Body of pancreas (tissue), 4 donors: Measurements from ENCODE around the gene GPR156. TPM values are rescaled to one million over a fixed set of nuclear protein-coding genes. Genes with fewer than 3 reads are reported as not detected.

Experiments used
- ATAC-seq: fragments of 150-250 bp; one replicate; pipeline ENCODE4 v1.9.1; 2016
- DNase-seq, 4 donors: peaks; one replicate each; pipeline ENCODE4 v3.0.0-alpha.2; 2019
- H3K27ac ChIP-seq, 4 donors: fragments of 200-600 bp; sonication (generic); 1 replicate in 3 of 4; 2 replicates in 1 of 4; pipeline versions ENCODE4 v1.5.1 to v1.6.1; 2016 to 2019; ENCODE audit warnings: mild to moderate bottlenecking in 1 of 4, mixed read lengths in 1 of 4, moderate library complexity in 1 of 4
- H3K27me3 ChIP-seq, 2 donors: fragments of 200-600 bp; sonication (generic); one replicate each; pipeline ENCODE4 v1.6.0; 2016; ENCODE audit warnings: mild to moderate bottlenecking in 1 of 2
- H3K36me3 ChIP-seq, 2 donors: fragments of 200-600 bp; sonication (generic); replicated peaks in 1 of 2; 2 replicates each; pipeline ENCODE4 v1.5.1; 2016; ENCODE audit warnings: low read depth in 2 of 2; ENCODE audit not compliant: insufficient read depth in 1 of 2
- H3K4me1 ChIP-seq: fragments of 200-600 bp; sonication (generic); one replicate; pipeline ENCODE4 v1.6.0; 2016
- H3K4me3 ChIP-seq, 2 donors: fragments of 200-600 bp; sonication (generic); 1 replicate in 1 of 2; 2 replicates in 1 of 2; pipeline ENCODE4 v1.5.1; 2016 to 2019
- H3K9me3 ChIP-seq, 3 donors: fragments of 200-600 bp; sonication (generic); 1 replicate in 2 of 3; 2 replicates in 1 of 3; pipeline ENCODE4 v1.5.1; 2016
- POLR2A ChIP-seq, 3 donors: fragments of 450-650 bp; IDR thresholded peaks; one replicate each; pipeline ENCODE4 v1.6.1; 2016; ENCODE audit warnings: antibody characterized with exemption in 3 of 3, mild to moderate bottlenecking in 2 of 3
- WGBS, 2 donors: methylation state at CpG; one replicate each; pipeline ENCODE4 v1.1.5; 2017; 5-methylcytosine and 5-hydroxymethylcytosine counted together
- intact Hi-C: fragments of 100-400 bp; cut with DNase I; formaldehyde crosslinking; loops from one replicate; pipeline ENCODE4 v1.15.1; 2023
- small RNA-seq: library from RNA; depleted of rRNA; stranded (forward); fragments of <200 nt; gene quantifications from one replicate; pipeline ENCODE3, GENCODE V24; 2016
- total RNA-seq, 2 donors: library from RNA; depleted of rRNA; stranded (reverse); fragments of >200 nt; gene quantifications; one replicate each; pipeline ENCODE4 v1.1.0, GENCODE V29; 2016
- TF ChIP-seq, protein P1 (sequence below), 7 experiments: fragments of 450-650 bp in 4 of 7; fragments of 200-600 bp in 3 of 7; sonication (generic) in 3 of 7; IDR thresholded peaks; one replicate each; pipeline ENCODE4 v1.5.1; 2016 to 2019; ENCODE audit warnings: antibody characterized with exemption in 7 of 7

GPR156 gene
- total RNA-seq, 2 donors from 2014 or later = not detected

DNA sequence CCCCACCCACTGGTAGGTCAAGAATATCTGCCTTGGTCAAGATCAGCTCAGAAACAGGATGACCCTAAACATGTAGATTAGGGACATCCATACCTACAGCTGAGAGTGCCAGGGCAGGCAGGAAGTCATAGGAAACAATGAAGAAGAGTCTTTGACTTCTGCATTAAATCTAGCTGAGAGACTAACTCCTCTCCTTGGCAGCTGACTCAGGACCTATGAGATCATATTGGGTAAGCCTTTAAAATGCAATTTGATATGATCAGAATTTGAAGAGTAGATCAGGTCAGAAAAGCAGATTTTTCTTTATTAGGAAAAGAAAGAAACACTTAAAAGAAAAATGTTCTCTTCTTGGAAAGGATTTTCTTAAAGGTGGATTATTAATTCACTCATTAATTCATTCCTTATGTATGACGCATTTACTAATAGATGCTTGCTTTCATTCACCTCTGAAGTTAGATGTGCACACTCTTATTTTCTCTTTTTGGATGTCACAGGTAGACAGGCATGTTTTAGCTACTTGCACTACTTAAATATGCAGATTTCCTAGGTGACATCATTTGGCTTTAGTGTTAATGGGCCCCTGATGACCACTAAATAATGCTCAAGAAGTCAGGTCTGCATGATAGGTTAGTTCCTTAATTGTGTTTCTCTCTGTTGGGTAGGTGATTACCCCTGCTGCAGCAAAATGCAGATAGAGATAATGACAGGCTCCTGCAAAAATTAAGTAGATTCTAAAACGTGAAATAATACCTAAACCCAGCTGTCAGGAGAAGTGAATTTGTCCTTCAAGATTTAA lies 155.1 kb downstream of the GPR156 start:
- Histone ChIP-seq H3K9me3 (no peaks in the 10 kb centered on the region), H3K36me3 (no peaks in the 10 kb centered on the region), H3K27me3 (no peaks in the 10 kb centered on the region), H3K4me3 (no peak overlapping the region), H3K27ac (no peak overlapping the region), H3K4me1 (no peaks in the 10 kb centered on the region)
- DNase-seq = no peak
- 74 to 88% methylated on average over 2 of the region's 2 CpGs for WGBS, 2 donors
- intact Hi-C loops = no loop called here
- no peak for ATAC-seq
- TF ChIP-seq, protein P1, sequence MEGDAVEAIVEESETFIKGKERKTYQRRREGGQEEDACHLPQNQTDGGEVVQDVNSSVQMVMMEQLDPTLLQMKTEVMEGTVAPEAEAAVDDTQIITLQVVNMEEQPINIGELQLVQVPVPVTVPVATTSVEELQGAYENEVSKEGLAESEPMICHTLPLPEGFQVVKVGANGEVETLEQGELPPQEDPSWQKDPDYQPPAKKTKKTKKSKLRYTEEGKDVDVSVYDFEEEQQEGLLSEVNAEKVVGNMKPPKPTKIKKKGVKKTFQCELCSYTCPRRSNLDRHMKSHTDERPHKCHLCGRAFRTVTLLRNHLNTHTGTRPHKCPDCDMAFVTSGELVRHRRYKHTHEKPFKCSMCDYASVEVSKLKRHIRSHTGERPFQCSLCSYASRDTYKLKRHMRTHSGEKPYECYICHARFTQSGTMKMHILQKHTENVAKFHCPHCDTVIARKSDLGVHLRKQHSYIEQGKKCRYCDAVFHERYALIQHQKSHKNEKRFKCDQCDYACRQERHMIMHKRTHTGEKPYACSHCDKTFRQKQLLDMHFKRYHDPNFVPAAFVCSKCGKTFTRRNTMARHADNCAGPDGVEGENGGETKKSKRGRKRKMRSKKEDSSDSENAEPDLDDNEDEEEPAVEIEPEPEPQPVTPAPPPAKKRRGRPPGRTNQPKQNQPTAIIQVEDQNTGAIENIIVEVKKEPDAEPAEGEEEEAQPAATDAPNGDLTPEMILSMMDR (IDR thresholded peaks at IDR 0.05) = no peak
- TF ChIP-seq POLR2A (IDR thresholded peaks at IDR 0.05) = no peak

DNA sequence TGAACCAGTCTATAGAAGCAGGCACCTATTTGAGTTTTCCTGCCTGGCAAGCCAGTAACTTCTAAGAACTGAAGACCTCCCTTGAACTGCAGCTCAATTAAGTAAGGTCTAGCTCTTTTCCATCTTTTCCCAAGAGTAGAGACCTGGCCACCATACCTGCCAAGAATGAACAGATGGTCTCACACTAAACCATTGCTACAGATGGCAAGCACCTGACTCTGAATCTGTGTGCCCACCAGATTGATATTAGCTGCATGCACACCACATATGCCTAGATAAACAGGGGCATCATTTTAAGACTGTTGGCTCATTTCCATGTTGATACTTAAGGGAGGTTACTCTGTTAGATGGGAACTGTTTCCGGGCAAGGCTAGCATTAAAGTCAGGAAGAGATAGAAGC lies 156.0 kb downstream of the GPR156 start:
- H3K27ac ChIP-seq = no peak overlapping the region
- no peak for DNase-seq
- WGBS, 2 donors = 91 to 100% methylated on average over 1 of the region's 1 CpG
- H3K27me3 ChIP-seq = no peaks in the 10 kb centered on the region
- H3K9me3 ChIP-seq = no peaks in the 10 kb centered on the region
- ATAC-seq = no peak
- no peaks in the 10 kb centered on the region for H3K4me1 ChIP-seq
- H3K36me3 ChIP-seq = no peaks in the 10 kb centered on the region
- H3K4me3 ChIP-seq = no peak overlapping the region
- intact Hi-C loops = no loop called here
- TF ChIP-seq, protein P1 (IDR thresholded peaks at IDR 0.05) = no peak
- no peak for TF ChIP-seq POLR2A (IDR thresholded peaks at IDR 0.05)

DNA sequence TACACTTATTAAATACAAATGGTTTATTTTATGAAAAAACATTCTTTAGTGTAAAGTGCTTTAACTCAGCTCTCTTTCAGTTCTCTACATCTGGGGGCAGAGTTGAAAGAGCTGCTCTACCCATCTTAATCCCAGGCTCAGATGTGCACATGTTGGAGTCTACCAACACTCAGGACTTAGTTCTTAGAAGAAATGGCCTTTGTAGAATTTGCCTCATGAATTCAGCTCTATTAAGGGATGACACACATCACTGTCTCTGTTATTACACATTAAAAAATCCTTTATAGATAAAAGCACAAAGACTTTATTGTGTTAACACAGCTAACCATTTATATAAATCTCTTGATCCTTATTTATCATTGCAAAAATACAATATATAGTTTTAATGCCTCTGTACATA lies 159.0 kb downstream of the GPR156 start:
- no peaks in the 10 kb centered on the region for H3K27me3 ChIP-seq
- intact Hi-C loops = no loop called here
- DNase-seq (no peak), ATAC-seq (no peak)
- no peak overlapping the region for H3K4me3 ChIP-seq
- H3K9me3 ChIP-seq = no peaks in the 10 kb centered on the region
- H3K27ac ChIP-seq = no peak overlapping the region
- no peaks in the 10 kb centered on the region for H3K36me3 ChIP-seq
- no peak for TF ChIP-seq POLR2A (IDR thresholded peaks at IDR 0.05)
- TF ChIP-seq, protein P1 (IDR thresholded peaks at IDR 0.05) = no peak
- H3K4me1 ChIP-seq = no peaks in the 10 kb centered on the region

DNA sequence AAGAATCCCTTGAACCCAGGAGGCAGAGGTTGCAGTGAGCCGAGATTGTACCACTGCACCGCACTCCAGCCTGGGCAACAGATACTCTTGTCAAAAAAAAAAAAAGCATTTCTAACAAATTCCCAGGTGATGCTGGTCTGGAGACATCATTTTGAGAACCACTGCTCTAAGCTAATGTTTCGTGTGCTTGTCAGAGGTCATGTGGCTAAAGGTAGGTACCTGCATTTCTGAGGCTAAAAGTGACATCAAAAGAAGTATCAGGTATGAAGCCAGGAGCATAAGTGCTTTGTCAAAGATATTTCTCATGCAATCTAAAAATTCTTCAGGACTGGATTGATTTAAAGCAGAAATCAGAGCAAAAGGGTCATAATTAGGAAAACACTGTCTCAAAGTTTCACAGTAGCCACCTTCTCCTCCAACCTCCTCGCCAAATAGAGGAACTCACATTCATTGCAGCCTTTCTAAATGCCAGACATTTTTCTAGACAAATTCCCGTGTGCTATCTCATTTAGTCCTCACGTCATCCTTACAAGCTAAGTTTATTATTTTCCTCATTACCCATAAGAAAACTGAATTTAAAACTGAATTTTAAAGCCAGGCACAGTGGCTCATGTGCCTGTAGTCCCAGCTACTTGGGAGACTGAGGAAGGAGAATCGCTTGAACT lies 165.0 kb downstream of the GPR156 start:
- intact Hi-C loops = no loop called here
- H3K27me3 ChIP-seq = no peaks in the 10 kb centered on the region
- TF ChIP-seq, protein P1 (IDR thresholded peaks at IDR 0.05) = no peak
- TF ChIP-seq POLR2A (IDR thresholded peaks at IDR 0.05) = no peak
- no peak overlapping the region for H3K4me3 ChIP-seq
- WGBS, 2 donors = 83 to 94% methylated on average over 7 of the region's 7 CpGs
- no peak overlapping the region for H3K27ac ChIP-seq
- no peaks in the 10 kb centered on the region for H3K36me3 ChIP-seq
- ATAC-seq (no peak), DNase-seq (no peak)
- no peaks in the 10 kb centered on the region for H3K9me3 ChIP-seq
- H3K4me1 ChIP-seq = no peaks in the 10 kb centered on the region

Small RNAs within 50 kb of the gene (small RNA-seq; reads per million reads assigned to genes)
- not detected for gene RF00019
- not detected for gene RN7SL397P

Other genes starting within 250 kb of the GPR156 start
- 10 to 100 TPM; 15.0 to 18.8 TPM for gene GSK3B, start 190.8 kb downstream of the GPR156 start, total RNA-seq
- 10 to 100 TPM; 20.2 to 21.8 TPM for gene LRRC58, start 64.1 kb upstream of the GPR156 start, total RNA-seq
- 10 to 100 TPM; 55.0 to 82.2 TPM for gene FSTL1, start 165.8 kb upstream of the GPR156 start, total RNA-seq